Mucosa of rectum (tissue), 2 donors: ENCODE results near the gene CFI.

Experiments used
- H3K27ac ChIP-seq, 2 donors: one replicate each; pipeline ENCODE4 v1.7.0; 2013; ENCODE audit warnings: inconsistent platforms in 2 of 2, low read depth in 2 of 2, low read length in 2 of 2
- H3K27me3 ChIP-seq, 2 donors: one replicate each; pipeline ENCODE4 v1.7.0; 2013; ENCODE audit warnings: low read length in 2 of 2; ENCODE audit not compliant: control insufficient read depth in 2 of 2, insufficient read depth in 2 of 2
- H3K36me3 ChIP-seq, 2 donors: one replicate each; pipeline ENCODE4 v1.7.0; 2013; ENCODE audit warnings: low read length in 2 of 2; ENCODE audit not compliant: control insufficient read depth in 2 of 2, insufficient read depth in 2 of 2
- H3K4me1 ChIP-seq, 2 donors: one replicate each; pipeline ENCODE4 v1.7.0; 2013; ENCODE audit warnings: low read length in 2 of 2, mild to moderate bottlenecking in 1 of 2; ENCODE audit not compliant: control insufficient read depth in 2 of 2, insufficient read depth in 2 of 2
- H3K4me3 ChIP-seq, 2 donors: one replicate each; pipeline ENCODE4 v1.7.0; 2013; ENCODE audit warnings: low read length in 2 of 2
- H3K9ac ChIP-seq, 2 donors: one replicate each; pipeline ENCODE4 v1.7.0; 2013; ENCODE audit warnings: low read length in 2 of 2, low read depth in 1 of 2, mild to moderate bottlenecking in 1 of 2
- H3K9me3 ChIP-seq, 2 donors: one replicate each; pipeline ENCODE4 v1.7.0; 2013; ENCODE audit warnings: low read length in 2 of 2; ENCODE audit not compliant: control insufficient read depth in 2 of 2
- donor health status: healthy.
- donor health status: Normal muscosa, but diverticular disease.

The CFI gene

DNA sequence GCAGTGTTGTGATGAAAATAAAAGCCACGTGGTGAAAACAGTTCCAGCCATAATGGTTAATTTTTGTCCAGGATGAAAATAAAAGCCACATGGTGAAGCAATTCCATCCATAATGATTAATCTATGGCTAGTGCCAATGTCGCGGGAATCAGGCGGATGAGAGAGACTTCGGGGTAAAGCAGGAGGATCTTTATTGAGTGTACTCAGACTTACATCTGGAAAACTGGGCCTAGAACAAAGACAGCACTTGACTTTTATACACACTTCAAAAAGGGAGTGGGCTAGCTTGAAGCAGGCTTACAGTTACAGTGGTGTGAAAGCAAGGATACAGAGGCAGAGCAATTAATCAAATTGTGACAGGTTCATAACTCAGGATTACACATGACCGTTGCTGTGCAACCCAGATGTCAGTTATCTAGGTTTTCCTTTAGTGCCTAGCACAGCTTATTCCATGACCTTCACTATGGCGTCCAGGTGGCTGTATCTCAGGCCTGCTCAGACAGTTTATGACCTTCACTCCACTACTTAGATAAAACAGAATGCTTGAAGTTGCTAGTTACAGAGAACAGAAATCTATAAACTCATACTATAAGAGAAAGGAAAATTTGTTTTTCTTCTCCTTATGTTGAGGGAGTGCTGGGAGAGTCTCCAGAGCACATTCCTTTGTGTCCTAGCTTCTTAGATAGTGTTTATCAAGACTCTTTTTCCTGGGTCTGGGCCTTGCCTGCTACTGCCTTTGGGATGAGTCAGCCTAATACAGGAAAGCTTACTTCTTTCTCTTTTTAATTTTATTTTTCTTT, 66.0 kb downstream of the CFI start:
- Histone ChIP-seq H3K9me3 (no peaks in the 10 kb centered on the region), H3K36me3 (no peaks in the 10 kb centered on the region), H3K27ac (peak overlapping the region in 1 of 2 donors; percentile 16), H3K9ac (no peak overlapping the region), H3K27me3 (no peaks in the 10 kb centered on the region), H3K4me3 (no peak overlapping the region), H3K4me1 (no peaks in the 10 kb centered on the region)

DNA sequence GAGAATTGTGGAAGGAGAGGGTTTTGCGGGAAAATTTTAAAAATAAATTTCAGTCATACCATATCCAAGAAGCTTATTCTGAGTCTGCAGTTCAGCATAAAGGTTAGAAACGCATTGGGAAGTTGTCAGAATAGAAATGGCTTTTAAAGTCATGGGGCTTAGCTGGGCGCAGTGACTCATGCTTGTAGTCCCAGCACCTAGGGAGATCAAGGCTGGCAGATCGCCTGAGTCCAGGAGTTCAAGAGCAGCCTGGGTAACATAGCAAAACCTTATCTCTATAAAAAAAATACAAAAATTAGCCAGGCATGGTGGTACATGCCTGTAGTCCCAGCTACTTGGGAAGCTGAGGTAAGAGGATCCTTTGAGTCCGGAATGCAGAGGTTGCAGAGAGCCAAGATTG, 68.1 kb downstream of the CFI start:
- Histone ChIP-seq H3K4me3 (no peak overlapping the region), H3K27ac (no peak overlapping the region), H3K27me3 (no peaks in the 10 kb centered on the region), H3K9ac (no peak overlapping the region), H3K36me3 (no peaks in the 10 kb centered on the region), H3K9me3 (no peaks in the 10 kb centered on the region), H3K4me1 (no peaks in the 10 kb centered on the region)

DNA sequence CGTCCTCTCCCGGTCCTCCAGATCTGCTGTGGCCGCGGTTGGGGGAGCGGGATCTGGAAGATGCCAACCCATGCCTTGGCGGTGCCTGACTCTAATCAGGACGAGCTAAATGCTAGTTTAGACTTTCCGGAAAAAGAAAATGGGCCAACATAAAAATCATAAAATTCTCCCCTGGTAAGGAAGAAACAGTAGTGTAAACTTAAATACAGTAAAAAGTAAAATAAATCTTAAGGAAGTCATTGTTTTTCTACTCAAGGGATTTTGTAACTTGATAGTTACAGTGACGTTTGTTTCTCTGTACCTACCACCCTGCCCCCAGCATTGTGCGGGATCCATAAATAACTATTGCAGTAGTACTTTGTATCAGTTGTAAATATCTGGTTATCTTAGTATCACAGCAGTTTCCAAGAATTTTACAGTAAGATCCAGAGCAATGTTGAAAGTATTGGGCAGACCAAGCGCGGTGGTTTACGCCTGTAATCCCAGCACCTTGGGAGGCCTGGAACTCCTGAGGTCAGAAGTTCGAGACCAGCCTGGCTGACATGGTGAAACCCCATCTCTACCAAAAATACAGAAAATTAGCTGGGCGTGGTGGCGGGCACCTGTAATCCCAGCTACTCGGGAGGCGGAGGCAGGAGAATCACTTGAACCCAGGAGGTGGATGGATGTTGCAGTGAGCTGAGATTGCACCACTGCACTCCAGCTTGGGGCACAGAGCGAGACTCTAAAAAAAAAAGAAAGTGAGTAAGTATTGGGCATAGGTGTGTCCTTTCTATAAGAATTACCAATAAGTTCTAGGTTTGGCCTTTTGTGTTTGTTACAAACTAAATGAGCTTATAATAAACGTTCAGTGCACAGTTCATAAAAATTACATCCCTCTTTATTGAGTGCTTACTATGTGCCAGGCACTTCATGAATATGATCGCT, 70.9 kb downstream of the CFI start:
- no peaks in the 10 kb centered on the region for H3K36me3 ChIP-seq
- H3K27ac ChIP-seq = peak overlapping the region; percentile 86 to 89
- no peaks in the 10 kb centered on the region for H3K9me3 ChIP-seq
- H3K4me1 ChIP-seq = peaks cover 0 to 2% of the 10 kb centered on the region in 2 donors
- H3K4me3 ChIP-seq = peak overlapping the region; percentile 92 to 96
- H3K27me3 ChIP-seq = no peaks in the 10 kb centered on the region
- peak overlapping the region; percentile 77 to 96 for H3K9ac ChIP-seq

DNA sequence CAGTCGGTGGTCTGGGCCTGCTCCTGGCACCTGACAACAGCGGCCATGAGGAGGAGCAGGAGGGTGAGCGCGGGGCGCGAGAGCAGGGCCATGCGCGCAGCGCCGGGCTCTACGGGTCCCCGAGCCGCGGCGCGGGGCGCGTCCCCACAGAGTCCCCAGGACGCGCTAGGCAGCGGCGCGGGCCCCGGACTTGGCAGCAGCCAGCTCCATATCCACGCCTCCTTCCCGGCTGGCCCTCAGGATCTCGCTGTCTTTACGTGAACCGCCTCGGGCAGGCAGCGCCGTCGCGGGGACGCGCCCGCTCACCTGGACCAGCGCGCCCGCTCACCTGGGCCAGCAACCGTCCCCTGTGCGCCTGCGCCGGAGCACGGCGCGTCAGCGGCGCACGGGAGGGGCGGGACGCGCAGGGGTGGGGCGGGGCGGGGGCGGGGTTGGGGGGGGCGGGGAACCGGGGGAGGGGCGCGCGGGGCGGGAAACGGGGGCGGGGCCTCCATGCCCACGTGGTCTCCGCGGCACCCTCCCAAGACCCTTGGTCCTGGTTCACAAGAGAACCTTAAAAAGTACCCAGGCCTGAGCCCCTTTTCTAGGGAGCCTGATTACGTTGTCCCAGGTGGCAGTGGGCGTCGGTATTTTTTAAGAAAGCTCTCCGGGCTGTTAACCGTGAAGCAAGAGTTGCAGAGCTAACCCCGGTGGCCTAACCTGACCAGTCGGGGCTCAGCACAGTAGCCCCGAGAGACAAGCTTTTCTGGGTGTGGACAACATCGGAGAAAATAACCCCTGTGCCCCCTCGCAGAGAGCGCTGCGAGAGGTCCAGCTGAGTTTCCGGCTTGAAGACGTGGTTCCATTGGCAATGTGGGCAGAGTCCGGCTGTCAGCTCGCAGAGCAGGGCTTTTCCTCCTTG, 71.8 kb downstream of the CFI start, which contains the start of gene PLA2G12A:
Gene PLA2G12A (minus strand): TSS at position 353 of the 901 bp plus-strand sequence. CDS start 261 bp downstream, at position 92.
- H3K9ac ChIP-seq = peak within 1 kb of the TSS; percentile 91 to 96
- no peaks in the 10 kb centered on the region for H3K27me3 ChIP-seq
- H3K36me3 ChIP-seq = no peaks in the 10 kb centered on the region
- peak within 1 kb of the TSS; percentile 92 to 96 for H3K4me3 ChIP-seq
- no peaks in the 10 kb centered on the region for H3K9me3 ChIP-seq
- peak within 1 kb of the TSS; percentile 89 to 90 for H3K27ac ChIP-seq
- H3K4me1 ChIP-seq = peaks cover 0 to 2% of the 10 kb centered on the region in 2 donors

DNA sequence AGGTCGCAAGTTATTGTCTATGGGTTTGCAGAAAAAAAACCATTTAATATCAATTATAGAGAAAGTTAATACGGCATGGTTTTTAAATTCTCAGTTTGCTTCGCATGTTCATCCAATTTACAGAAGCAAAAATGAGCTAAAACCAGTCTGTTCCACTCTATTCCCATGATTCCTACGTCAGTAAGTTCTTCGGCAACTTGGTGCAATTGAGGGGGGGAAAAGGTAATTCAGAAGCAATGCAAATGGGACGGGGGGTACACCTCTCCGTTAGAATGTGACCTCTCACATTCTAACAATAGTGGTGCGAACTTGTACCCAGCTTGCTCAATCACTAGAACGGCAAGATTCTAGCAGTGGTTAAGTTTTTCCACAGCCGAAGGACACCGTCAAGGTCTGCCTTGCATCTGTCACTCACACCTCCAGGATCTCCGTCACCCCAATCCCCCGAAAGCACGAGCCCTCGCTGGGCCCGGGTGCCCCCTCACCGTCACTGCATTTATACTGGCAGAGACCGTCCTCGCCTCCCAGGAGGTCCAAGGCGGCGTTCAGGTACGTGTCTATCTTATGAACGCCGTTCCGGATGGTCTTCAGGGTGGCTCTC, 72.6 kb downstream of the CFI start:
- H3K36me3 ChIP-seq = no peaks in the 10 kb centered on the region
- no peaks in the 10 kb centered on the region for H3K27me3 ChIP-seq
- H3K4me1 ChIP-seq = peaks cover 0 to 2% of the 10 kb centered on the region in 2 donors
- H3K9ac ChIP-seq = peak overlapping the region; percentile 84 to 91
- peak overlapping the region; percentile 87 to 90 for H3K27ac ChIP-seq
- no peaks in the 10 kb centered on the region for H3K9me3 ChIP-seq
- peak overlapping the region; percentile 70 to 96 for H3K4me3 ChIP-seq

DNA sequence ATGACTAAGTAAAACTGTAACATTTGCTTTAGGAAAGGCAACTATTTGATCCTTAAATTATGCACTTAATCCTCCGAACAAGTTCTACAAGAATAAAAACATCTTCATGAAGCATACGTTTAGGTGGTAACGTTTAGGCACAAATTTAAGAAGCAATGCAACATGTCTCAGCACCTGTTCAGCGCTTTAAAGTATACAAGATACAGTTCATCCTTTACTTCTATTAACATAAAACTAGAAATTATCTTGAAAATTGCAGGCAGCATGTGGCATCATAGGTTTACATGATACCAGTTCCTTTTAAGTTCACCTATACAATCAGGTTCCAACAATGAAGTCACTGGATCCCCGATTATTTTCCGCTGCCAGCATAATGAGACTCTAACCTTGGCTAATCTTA, 73.4 kb downstream of the CFI start:
- Histone ChIP-seq H3K27me3 (no peaks in the 10 kb centered on the region), H3K4me1 (peaks cover 0 to 2% of the 10 kb centered on the region in 2 donors), H3K36me3 (no peaks in the 10 kb centered on the region), H3K9ac (peak overlapping the region in 1 of 2 donors; percentile 91), H3K4me3 (peak overlapping the region; percentile 70 to 96), H3K27ac (no peak overlapping the region), H3K9me3 (no peaks in the 10 kb centered on the region)

DNA sequence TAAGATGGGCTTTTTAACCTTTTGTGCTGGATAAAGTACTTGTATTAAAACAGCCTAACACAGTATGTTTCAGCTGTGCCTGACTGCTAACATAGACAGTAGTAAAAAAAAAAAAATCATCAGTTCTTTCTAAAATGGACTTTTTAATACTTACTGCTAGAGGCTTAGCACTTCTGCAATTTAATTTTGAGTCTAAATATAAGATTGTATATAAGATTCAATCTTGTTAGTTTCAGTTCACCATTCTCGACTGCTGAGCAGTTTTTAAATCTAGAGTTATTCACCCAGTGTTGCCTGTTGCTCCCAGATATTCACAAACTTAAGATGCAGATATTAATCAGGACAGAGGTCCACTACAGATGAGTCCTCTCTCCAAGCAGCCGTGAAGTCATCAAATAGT, 78.7 kb downstream of the CFI start:
- Histone ChIP-seq H3K4me1 (no peaks in the 10 kb centered on the region), H3K9ac (no peak overlapping the region), H3K4me3 (no peak overlapping the region), H3K9me3 (no peaks in the 10 kb centered on the region), H3K27ac (no peak overlapping the region), H3K27me3 (no peaks in the 10 kb centered on the region), H3K36me3 (peaks cover 0 to 5% of the 10 kb centered on the region in 2 donors)

DNA sequence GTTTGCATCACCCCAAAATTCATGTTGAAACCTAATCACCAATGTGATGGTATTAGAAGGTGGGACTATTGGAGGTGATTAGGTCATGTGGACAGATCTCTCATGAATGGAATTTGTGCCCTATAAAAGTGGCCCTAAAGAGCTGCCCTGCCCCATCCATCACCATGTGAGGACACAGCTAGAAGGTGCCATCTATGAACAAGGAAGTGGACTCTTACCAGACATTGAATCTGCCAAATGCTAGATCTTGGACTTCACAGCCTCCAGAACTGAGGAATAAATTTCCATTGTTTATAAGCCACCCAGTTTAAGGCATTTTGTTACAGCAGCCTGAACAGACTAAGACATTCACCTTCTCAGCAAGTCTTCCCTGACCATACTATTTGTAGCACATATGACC, 79.4 kb downstream of the CFI start:
- Histone ChIP-seq H3K4me3 (no peak overlapping the region), H3K36me3 (peaks cover 2 to 5% of the 10 kb centered on the region in 2 donors), H3K9ac (no peak overlapping the region), H3K27ac (no peak overlapping the region), H3K4me1 (no peaks in the 10 kb centered on the region), H3K27me3 (no peaks in the 10 kb centered on the region), H3K9me3 (no peaks in the 10 kb centered on the region)

DNA sequence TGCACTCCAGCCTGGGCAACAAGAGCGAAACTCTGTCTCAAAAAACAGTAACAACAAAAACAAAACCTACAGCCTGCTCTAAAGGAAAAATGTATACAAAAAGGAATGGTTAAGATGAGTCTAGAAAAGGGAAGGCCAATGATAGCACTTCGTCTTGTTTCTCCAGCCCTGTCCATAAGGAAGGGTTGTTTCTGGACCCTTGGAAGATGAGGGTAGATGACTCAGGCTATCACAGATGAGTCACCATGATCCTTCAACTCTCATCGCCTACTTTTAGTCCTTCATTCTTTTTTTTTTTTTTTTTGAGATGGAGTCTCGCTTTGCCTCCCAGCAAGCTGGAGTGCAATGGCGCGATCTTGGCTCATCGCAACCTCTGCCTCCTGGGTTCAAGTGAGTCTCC, 80.8 kb downstream of the CFI start:
- no peak overlapping the region for H3K27ac ChIP-seq

More for the DNA sequence above, 80.8 kb downstream of the CFI start:
- no peak overlapping the region for H3K4me3 ChIP-seq
- H3K36me3 ChIP-seq = peaks cover 13 to 15% of the 10 kb centered on the region in 2 donors
- H3K9me3 ChIP-seq = no peaks in the 10 kb centered on the region
- H3K4me1 ChIP-seq = no peaks in the 10 kb centered on the region
- no peaks in the 10 kb centered on the region for H3K27me3 ChIP-seq
- H3K9ac ChIP-seq = no peak overlapping the region
